Left lung (tissue), 10 donors: Measurements from ENCODE around the gene SLC39A2. TPM values are rescaled to one million over a fixed set of nuclear protein-coding genes. Genes with fewer than 3 reads are reported as not detected.

ENCODE experiments used
- ATAC-seq: fragments of 200-7000 bp; cut with Tn5 transposase; one replicate; pipeline ENCODE4 v1.9.1; 2020; ENCODE audit warnings: moderate library complexity
- DNase-seq, 4 donors: peaks; one replicate each; pipeline ENCODE4 v3.0.0-alpha.2; 2013 to 2020
- H3K27ac ChIP-seq, 2 donors: fragments of 200-600 bp; sonication (generic) in 1 of 2; one replicate each; pipeline versions ENCODE4 v1.5.0 to v1.8.0; 2020 to 2021
- H3K27me3 ChIP-seq, 2 donors: fragments of 200-600 bp; sonication (generic) in 1 of 2; one replicate each; pipeline versions ENCODE4 v1.5.0 to v1.8.0; 2020 to 2021
- H3K36me3 ChIP-seq, 2 donors: fragments of 200-600 bp; sonication (generic) in 1 of 2; one replicate each; pipeline versions ENCODE4 v1.5.0 to v1.8.0; 2020 to 2021
- H3K4me1 ChIP-seq, 2 donors: fragments of 200-600 bp; one replicate each; pipeline ENCODE4 v1.8.0; 2021
- H3K4me3 ChIP-seq, 2 donors: fragments of 200-600 bp; sonication (generic) in 1 of 2; one replicate each; pipeline versions ENCODE4 v1.5.0 to v1.8.0; 2020 to 2021; ENCODE audit warnings: mild to moderate bottlenecking in 1 of 2
- H3K9me3 ChIP-seq, 2 donors: fragments of 200-600 bp; sonication (generic) in 1 of 2; one replicate each; pipeline versions ENCODE4 v1.5.0 to v1.8.0; 2020 to 2021
- intact Hi-C, 2 donors: fragments of 100-400 bp; cut with DNase I; formaldehyde crosslinking; loops; one replicate each; pipeline versions ENCODE4 v1.11.2 to v1.14.2; 2022
- polyA plus RNA-seq, 6 donors: library from polyadenylated mRNA; unstranded; fragments of 120-200 nt; gene quantifications; one replicate each; pipeline ENCODE4 v1.2.1, GENCODE V29; 2013; ENCODE audit not compliant: insufficient read length in 6 of 6
- total RNA-seq, 2 donors: library from RNA; stranded (reverse); fragmentation: NEBNext Ultra II Directional; extraction: Animal tissue kit (Norgen Biotek cat#: 25700); gene quantifications; one replicate each; pipeline ENCODE4 v1.2.1, GENCODE V29; 2021
- TF ChIP-seq, protein P1 (sequence below), 2 donors: fragments of 200-600 bp; sonication (generic) in 1 of 2; IDR thresholded peaks; one replicate each; pipeline versions ENCODE4 v1.5.0 to v1.8.0; 2021; ENCODE audit warnings: antibody characterized with exemption in 2 of 2
- donor health status: DM: no; HTN: yes; CAD: no.
- donor health status: DM: no; HTN: no; CAD: no.

SLC39A2 gene
- total and polyA plus RNA-seq, 8 donors, result 0.10 to 0.50 (median 0.28) TPM; not detected in 2

- no peaks in the 10 kb centered on the region for H3K36me3 ChIP-seq
- no peak overlapping the region for H3K4me3 ChIP-seq
- TF ChIP-seq, protein P1, sequence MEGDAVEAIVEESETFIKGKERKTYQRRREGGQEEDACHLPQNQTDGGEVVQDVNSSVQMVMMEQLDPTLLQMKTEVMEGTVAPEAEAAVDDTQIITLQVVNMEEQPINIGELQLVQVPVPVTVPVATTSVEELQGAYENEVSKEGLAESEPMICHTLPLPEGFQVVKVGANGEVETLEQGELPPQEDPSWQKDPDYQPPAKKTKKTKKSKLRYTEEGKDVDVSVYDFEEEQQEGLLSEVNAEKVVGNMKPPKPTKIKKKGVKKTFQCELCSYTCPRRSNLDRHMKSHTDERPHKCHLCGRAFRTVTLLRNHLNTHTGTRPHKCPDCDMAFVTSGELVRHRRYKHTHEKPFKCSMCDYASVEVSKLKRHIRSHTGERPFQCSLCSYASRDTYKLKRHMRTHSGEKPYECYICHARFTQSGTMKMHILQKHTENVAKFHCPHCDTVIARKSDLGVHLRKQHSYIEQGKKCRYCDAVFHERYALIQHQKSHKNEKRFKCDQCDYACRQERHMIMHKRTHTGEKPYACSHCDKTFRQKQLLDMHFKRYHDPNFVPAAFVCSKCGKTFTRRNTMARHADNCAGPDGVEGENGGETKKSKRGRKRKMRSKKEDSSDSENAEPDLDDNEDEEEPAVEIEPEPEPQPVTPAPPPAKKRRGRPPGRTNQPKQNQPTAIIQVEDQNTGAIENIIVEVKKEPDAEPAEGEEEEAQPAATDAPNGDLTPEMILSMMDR (IDR thresholded peaks at IDR 0.05), result no peak
- ATAC-seq, result no peak
- intact Hi-C loops, result no loop called here
- DNase-seq, result no peak
- H3K4me1 ChIP-seq, result peaks cover 0 to 10% of the 10 kb centered on the region in 2 donors
- no peaks in the 10 kb centered on the region for H3K9me3 ChIP-seq
- H3K27ac ChIP-seq, result no peak overlapping the region
- no peaks in the 10 kb centered on the region for H3K27me3 ChIP-seq
Observed at GRCh38 chr14:21011136-21011535, 12.0 kb downstream of the SLC39A2 start.

DNA sequence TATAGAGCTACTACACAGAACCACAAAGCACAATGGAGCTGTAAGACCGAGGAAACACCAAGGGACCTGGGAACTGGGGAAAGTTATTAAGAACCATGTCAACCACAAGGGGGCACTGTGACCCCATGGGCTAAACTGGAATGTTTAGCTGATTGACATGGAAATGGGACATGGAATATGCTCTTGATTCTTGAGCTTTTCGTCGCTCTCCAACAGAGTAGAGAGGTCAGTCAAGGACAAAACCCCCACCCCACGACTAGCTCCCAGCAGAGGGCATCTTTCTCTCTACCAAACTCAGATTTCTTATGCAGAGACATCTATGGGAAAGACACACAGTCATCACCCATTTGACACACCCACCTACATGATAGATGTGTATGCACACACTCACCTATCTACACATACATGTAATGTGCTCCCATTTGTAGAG, 15.7 kb downstream of the SLC39A2 start:
- ATAC-seq, result peak; percentile 97
- Histone ChIP-seq H3K27me3 (no peaks in the 10 kb centered on the region), H3K4me3 (no peak overlapping the region), H3K9me3 (no peaks in the 10 kb centered on the region), H3K4me1 (peaks cover 0 to 13% of the 10 kb centered on the region in 2 donors), H3K36me3 (peaks cover 0 to 9% of the 10 kb centered on the region in 2 donors), H3K27ac (no peak overlapping the region)
- intact Hi-C loops, result loop anchor here in 1 of 2 donors (2.0 to 5.0 kb wide), 2 partner anchors 26 to 78 kb away; no protein-coding TSS in a partner anchor
- peak in 3 of 4 donors; percentile 70 to 92 (median 88) for DNase-seq
- TF ChIP-seq, protein P1 (IDR thresholded peaks at IDR 0.05), result peak; percentile 84 to 95

DNA sequence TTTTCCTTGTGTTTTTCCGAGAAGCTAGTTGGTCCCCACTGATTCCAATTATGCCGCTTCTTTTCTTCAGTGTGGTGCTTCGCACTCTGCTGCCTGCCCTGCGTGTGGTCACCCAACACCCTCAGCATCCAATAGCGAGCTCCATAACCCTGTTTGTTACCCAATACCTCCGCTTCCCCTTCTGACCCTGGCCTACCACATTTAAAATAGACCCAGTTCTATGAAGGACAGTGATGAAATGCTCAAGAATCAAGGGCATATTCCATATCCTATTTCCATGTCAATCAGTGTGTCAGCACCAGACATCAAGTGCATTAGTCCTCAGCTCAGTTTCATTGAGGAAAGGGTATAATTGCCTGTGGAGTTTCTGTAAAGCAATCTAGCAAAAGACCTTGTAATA, 16.2 kb downstream of the SLC39A2 start:
- H3K4me1 ChIP-seq, result peaks cover 0 to 13% of the 10 kb centered on the region in 2 donors
- TF ChIP-seq, protein P1 (IDR thresholded peaks at IDR 0.05), result no peak
- DNase-seq (no peak), ATAC-seq (peak; percentile 18)
- intact Hi-C loops, result loop anchor here in 1 of 2 donors (2.0 to 5.0 kb wide), 2 partner anchors 25 to 77 kb away; no protein-coding TSS in a partner anchor
- no peaks in the 10 kb centered on the region for H3K27me3 ChIP-seq
- H3K9me3 ChIP-seq, result no peaks in the 10 kb centered on the region
- peaks cover 0 to 9% of the 10 kb centered on the region in 2 donors for H3K36me3 ChIP-seq
- H3K27ac ChIP-seq, result no peak overlapping the region
- no peak overlapping the region for H3K4me3 ChIP-seq

DNA sequence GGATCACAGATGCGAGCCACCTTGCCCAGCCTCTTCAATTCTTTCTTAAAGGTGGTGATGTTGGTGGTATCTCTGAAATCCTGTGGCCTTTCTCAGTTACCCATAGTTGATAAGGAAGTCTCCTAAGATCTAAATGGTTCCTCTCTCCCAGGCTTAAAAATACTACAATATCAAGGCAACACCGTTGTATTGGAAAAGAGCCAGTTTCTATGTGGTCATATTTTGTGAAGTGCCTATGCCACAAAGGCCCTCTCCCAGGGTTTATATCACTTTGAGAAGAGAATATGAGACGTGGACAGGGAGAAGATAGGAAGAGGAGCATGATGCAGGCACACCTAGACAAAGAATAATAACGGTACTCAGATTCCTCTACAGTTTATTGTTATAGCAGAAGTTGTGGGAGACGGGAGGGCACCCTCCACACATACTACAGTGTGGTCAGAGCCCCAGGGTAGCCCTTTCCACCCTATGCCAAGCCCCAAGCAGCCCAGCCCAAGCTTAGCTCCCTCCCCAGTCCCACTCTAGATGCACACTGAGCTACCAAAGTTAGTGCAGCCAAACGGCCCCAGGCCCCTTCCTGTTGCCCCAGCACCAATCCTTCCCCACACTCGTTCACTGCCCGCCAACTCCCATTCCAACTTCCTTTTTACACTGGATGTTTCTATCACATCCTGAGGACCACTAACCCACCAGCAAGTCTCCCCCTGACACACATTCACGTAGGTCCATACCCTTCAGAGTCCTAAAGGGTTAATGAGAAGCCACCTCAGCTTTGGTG, 17.5 kb downstream of the SLC39A2 start:
- DNase-seq (no peak), ATAC-seq (no peak)
- intact Hi-C loops, result loop anchor here in 1 of 2 donors (5.0 kb wide), 1 partner anchor 76 kb away; no protein-coding TSS in a partner anchor
- H3K4me3 ChIP-seq, result no peak overlapping the region
- peaks cover 0 to 13% of the 10 kb centered on the region in 2 donors for H3K4me1 ChIP-seq
- no peak overlapping the region for H3K27ac ChIP-seq
- no peaks in the 10 kb centered on the region for H3K27me3 ChIP-seq
- TF ChIP-seq, protein P1 (IDR thresholded peaks at IDR 0.05), result no peak
- H3K9me3 ChIP-seq, result no peaks in the 10 kb centered on the region
- peaks cover 0 to 14% of the 10 kb centered on the region in 2 donors for H3K36me3 ChIP-seq

GRCh38 chr14:21017528-21018245, 18.6 kb downstream of the SLC39A2 start:
- Histone ChIP-seq H3K9me3 (no peaks in the 10 kb centered on the region), H3K27me3 (no peaks in the 10 kb centered on the region), H3K4me3 (no peak overlapping the region), H3K36me3 (peaks cover 0 to 14% of the 10 kb centered on the region in 2 donors), H3K27ac (no peak overlapping the region), H3K4me1 (peaks cover 0 to 13% of the 10 kb centered on the region in 2 donors)
- intact Hi-C loops, result loop anchor here in 1 of 2 donors (5.0 kb wide), 1 partner anchor 75 kb away; no protein-coding TSS in a partner anchor
- DNase-seq (no peak), ATAC-seq (no peak)
- TF ChIP-seq, protein P1 (IDR thresholded peaks at IDR 0.05), result no peak
